Ovary (tissue), 9 donors: ENCODE results near the gene TOMM6. TPM values are rescaled to one million over a fixed set of nuclear protein-coding genes. Genes with fewer than 3 reads are reported as not detected.
A peak's percentile ranks its signal among the peaks of the same experiment; 100 is the strongest.

Experiments used
- DNase-seq, 5 donors: peaks; one replicate each; pipeline ENCODE4 v3.0.0-alpha.2; 2019 to 2020
- H3K27ac ChIP-seq, 2 donors: fragments of 200-600 bp; one replicate each; pipeline versions ENCODE4 v1.5.1 to v1.8.0; 2019 to 2022
- H3K27me3 ChIP-seq: fragments of 200-600 bp; one replicate; pipeline ENCODE4 v1.8.0; 2022
- H3K36me3 ChIP-seq: fragments of 200-600 bp; sonication (generic); one replicate; pipeline ENCODE4 v1.5.1; 2019
- H3K4me1 ChIP-seq: one replicate; pipeline ENCODE4 v1.8.1; 2013; ENCODE audit warnings: mild to moderate bottlenecking, moderate library complexity; ENCODE audit not compliant: insufficient read depth
- H3K4me3 ChIP-seq: fragments of 200-600 bp; sonication (generic); one replicate; pipeline ENCODE4 v1.5.1; 2017
- H3K9me3 ChIP-seq, 2 donors: fragments of 200-600 bp in 1 of 2; sonication (generic) in 1 of 2; one replicate each; pipeline versions ENCODE4 v1.5.1 to v1.8.1; 2013 to 2019; ENCODE audit warnings: mild to moderate bottlenecking in 1 of 2, moderate library complexity in 1 of 2
- CTCF ChIP-seq, 3 donors: fragments of 450-650 bp in 2 of 3; fragments of 200-600 bp in 1 of 3; IDR thresholded peaks; one replicate each; pipeline versions ENCODE4 v1.5.1 to v1.8.0; 2016 to 2022; ENCODE audit warnings: antibody characterized with exemption in 3 of 3, mild to moderate bottlenecking in 1 of 3
- EP300 ChIP-seq: sonication (generic); formaldehyde crosslinking; IDR thresholded peaks from one replicate; pipeline ENCODE4 v1.6.1; 2017; ENCODE audit warnings: antibody characterized with exemption
- POLR2A ChIP-seq: fragments of 450-650 bp; IDR thresholded peaks from one replicate; pipeline ENCODE4 v1.6.1; 2017; ENCODE audit warnings: antibody characterized with exemption, mild to moderate bottlenecking, moderate library complexity
- WGBS, 3 donors: extraction: QIAGEN DNeasy Blood & Tissue Kit in 1 of 3; methylation state at CpG; one replicate each; pipeline versions ENCODE4 v1.1.5 to v1.1.7; 2013 to 2017; 5-methylcytosine and 5-hydroxymethylcytosine counted together
- intact Hi-C, 4 donors: fragments of 100-400 bp; cut with DNase I; formaldehyde crosslinking; loops; one replicate each; pipeline versions ENCODE4 v1.11.0 to v1.15.1; 2022 to 2023
- polyA plus RNA-seq, 2 donors: library from polyadenylated mRNA; stranded (reverse); fragments of 200-250 nt in 1 of 2; fragments of 350-450 nt in 1 of 2; fragmentation: Illumina TruSeq in 1 of 2; extraction: RNeasy Lipid Tissue Mini Kit (QIAGEN cat#74804) in 1 of 2; gene quantifications; one replicate each; pipeline ENCODE4 v1.2.3, GENCODE V29; 2013 to 2014
- total RNA-seq, 7 donors: library from RNA; depleted of rRNA in 2 of 7; stranded (reverse); fragments of >200 nt in 2 of 7; fragmentation: NEBNext Ultra II Directional in 3 of 7; extraction: Animal tissue kit (Norgen Biotek cat#: 25700) in 3 of 7; gene quantifications; one replicate each; pipeline versions ENCODE4 v1.1.0 to v1.2.4, GENCODE V29; 2016 to 2023
- donor health status: DM: no; HTN: no; CAD: no; lungs with moderate emphysema.
- donor health status: DM: no; HTN: no; CAD: no.
- donor health status: Bipolar disorder and iron deficiency.
- donor health status: DM: yes; HTN: yes; CAD: no.
- donor health status: DM: no; HTN: no; CAD: no.
- donor health status: DM: yes; HTN: yes; CAD: no.

Gene TOMM6
- total and polyA plus RNA-seq, 9 donors, result 105 to 244 (median 153) TPM

- H3K4me3 ChIP-seq, result peak overlapping the region; percentile 75
- H3K36me3 ChIP-seq, result no peaks in the 10 kb centered on the region
- WGBS, 3 donors, result 0 to 4% (median 2%) methylated on average over 10 to 16 of the region's 16 CpGs
- peak in 1 of 5 donors; percentile 36 for DNase-seq
- H3K27me3 ChIP-seq, result no peaks in the 10 kb centered on the region
- H3K27ac ChIP-seq, result no peak overlapping the region
- H3K4me1 ChIP-seq, result peaks cover 4% of the 10 kb centered on the region
- no peak for TF ChIP-seq EP300
- no peak for TF ChIP-seq CTCF (IDR thresholded peaks at IDR 0.05)
- TF ChIP-seq POLR2A, result no peak
- H3K9me3 ChIP-seq, result no peaks in the 10 kb centered on the region
- intact Hi-C loops, result no loop called here
Observed at GRCh38 chr6:41779336-41779735, 8.2 kb upstream of the TOMM6 start.

GRCh38 chr6:41779788-41780550 is 7.5 kb upstream of the TOMM6 start, which contains the start of gene FRS3:
Gene FRS3 (minus strand): TSS chr6:41779900. CDS start chr6:41776987, 2,913 bp downstream.
- peak; percentile 98 to 99 (median 99) for DNase-seq
- TF ChIP-seq CTCF (IDR thresholded peaks at IDR 0.05) (peak; percentile 93 to 97 (median 94)), POLR2A (peak; percentile 39), EP300 (no peak)
- peak within 1 kb of the TSS; percentile 75 for H3K4me3 ChIP-seq
- no peaks in the 10 kb centered on the region for H3K9me3 ChIP-seq
- peak within 1 kb of the TSS; percentile 26 to 65 for H3K27ac ChIP-seq
- H3K36me3 ChIP-seq, result no peaks in the 10 kb centered on the region
- H3K27me3 ChIP-seq, result no peaks in the 10 kb centered on the region
- WGBS, 3 donors, result 1% methylated on average over 54 to 73 of the region's 73 CpGs
- intact Hi-C loops, result loop anchor here in 2 of 4 donors (5.0 to 10.0 kb wide), 3 partner anchors 145 to 262 kb away; partner anchors contain the start of genes BYSL (in 1 of the 2) and MED20 (in 1 of the 2)
- H3K4me1 ChIP-seq, result peaks cover 4% of the 10 kb centered on the region

GRCh38 chr6:41780551-41781365 is 6.7 kb upstream of the TOMM6 start, which contains the start of gene PRICKLE4:
Gene PRICKLE4 (plus strand): TSS chr6:41780782. CDS start chr6:41783474, 2,692 bp downstream.
- peak; percentile 42 to 66 (median 54) for DNase-seq
- TF ChIP-seq EP300 (no peak), POLR2A (no peak), CTCF (IDR thresholded peaks at IDR 0.05) (no peak)
- WGBS, 3 donors, result 0% methylated on average over 24 to 36 of the region's 36 CpGs

GRCh38 chr6:41781366-41781730 is 6.1 kb upstream of the TOMM6 start:
- Histone ChIP-seq H3K9me3 (no peaks in the 10 kb centered on the region), H3K4me1 (peaks cover 6% of the 10 kb centered on the region), H3K27me3 (no peaks in the 10 kb centered on the region), H3K4me3 (peak overlapping the region; percentile 75), H3K36me3 (no peaks in the 10 kb centered on the region), H3K27ac (peak overlapping the region in 1 of 2 donors; percentile 65)
- 13 to 21% (median 19%) methylated on average over 3 of the region's 3 CpGs for WGBS, 3 donors
- TF ChIP-seq EP300 (no peak), POLR2A (no peak), CTCF (IDR thresholded peaks at IDR 0.05) (no peak)
- intact Hi-C loops, result loop anchor here in 2 of 4 donors (5.0 to 10.0 kb wide), 3 partner anchors 143 to 261 kb away; partner anchors contain the start of genes BYSL (in 1 of the 2) and MED20 (in 1 of the 2)
- DNase-seq, result peak in 3 of 5 donors; percentile 35 to 47 (median 43)

More at GRCh38 chr6:41780551-41781365, 6.7 kb upstream of the TOMM6 start, which contains the start of gene PRICKLE4:
- intact Hi-C loops, result loop anchor here in 2 of 4 donors (5.0 to 10.0 kb wide), 3 partner anchors 144 to 262 kb away; partner anchors contain the start of genes BYSL (in 1 of the 2) and MED20 (in 1 of the 2)
- peaks cover 4% of the 10 kb centered on the region for H3K4me1 ChIP-seq
- H3K9me3 ChIP-seq, result no peaks in the 10 kb centered on the region
- no peaks in the 10 kb centered on the region for H3K36me3 ChIP-seq
- no peaks in the 10 kb centered on the region for H3K27me3 ChIP-seq
- H3K4me3 ChIP-seq, result peak within 1 kb of the TSS; percentile 75
- H3K27ac ChIP-seq, result peak within 1 kb of the TSS; percentile 26 to 65
